ENCODE results near the gene CEACAM21.

CEACAM21 gene

DNA sequence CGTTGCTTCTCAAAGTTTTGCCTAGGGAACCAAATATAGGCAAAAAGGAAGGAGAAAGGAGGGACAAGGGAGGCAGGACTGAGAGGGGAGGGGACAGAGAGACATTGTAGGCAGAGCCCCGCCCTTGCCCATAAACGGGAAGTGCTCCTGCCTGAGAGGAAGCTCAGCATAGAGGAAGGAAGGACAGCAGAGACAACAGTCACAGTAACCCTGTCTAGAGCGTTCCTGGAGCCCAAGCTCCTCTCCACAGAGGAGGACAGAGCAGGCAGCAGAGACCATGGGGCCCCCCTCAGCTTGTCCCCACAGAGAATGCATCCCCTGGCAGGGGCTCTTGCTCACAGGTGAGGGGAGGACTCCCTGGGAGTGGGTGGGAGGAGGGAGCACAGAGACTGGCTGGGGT, at the start of gene CEACAM21:
CEACAM21 (plus strand) TSS at position 169 of the 400 bp plus-strand sequence; CDS start at position 278, 109 bp downstream.
- DNase-seq (ENCODE audit: insufficient read length, low spot score) (no peak), FAIRE-seq (no peak)
- no peak for TF ChIP-seq CTCF (IDR thresholded peaks at IDR 0.05; ENCODE audit: insufficient read depth, missing control alignments)

- no peak for FAIRE-seq
- TF ChIP-seq CTCF (IDR thresholded peaks at IDR 0.05; ENCODE audit: insufficient read depth, missing control alignments) = no peak
- DNase-seq (ENCODE audit: insufficient read length, low spot score) = no peak
Measured at GRCh38 chr19:41527089-41527488, 48.9 kb upstream of the CEACAM21 start.

DNA sequence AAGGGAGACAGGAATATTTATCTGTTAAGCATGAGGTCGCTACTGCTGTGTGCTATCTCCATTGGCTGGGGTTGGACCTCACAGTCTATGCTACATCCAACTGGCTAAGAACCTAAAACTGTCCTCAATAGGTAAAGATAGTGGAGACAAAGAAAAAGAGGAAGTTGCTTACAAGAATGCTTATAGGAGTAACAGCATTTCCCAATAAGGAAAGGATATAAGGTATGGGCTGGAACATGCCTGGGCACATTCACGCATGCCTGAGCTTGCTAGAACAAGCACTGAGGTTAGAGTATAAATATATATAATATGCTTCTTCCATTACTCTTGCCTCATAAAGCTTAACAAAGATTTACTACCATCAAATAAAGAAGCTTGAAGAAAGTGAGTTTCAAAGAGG, 47.9 kb upstream of the CEACAM21 start:
- no peak for TF ChIP-seq CTCF (IDR thresholded peaks at IDR 0.05; ENCODE audit: insufficient read depth, missing control alignments)
- FAIRE-seq (no peak), DNase-seq (ENCODE audit: insufficient read length, low spot score) (no peak)

DNA sequence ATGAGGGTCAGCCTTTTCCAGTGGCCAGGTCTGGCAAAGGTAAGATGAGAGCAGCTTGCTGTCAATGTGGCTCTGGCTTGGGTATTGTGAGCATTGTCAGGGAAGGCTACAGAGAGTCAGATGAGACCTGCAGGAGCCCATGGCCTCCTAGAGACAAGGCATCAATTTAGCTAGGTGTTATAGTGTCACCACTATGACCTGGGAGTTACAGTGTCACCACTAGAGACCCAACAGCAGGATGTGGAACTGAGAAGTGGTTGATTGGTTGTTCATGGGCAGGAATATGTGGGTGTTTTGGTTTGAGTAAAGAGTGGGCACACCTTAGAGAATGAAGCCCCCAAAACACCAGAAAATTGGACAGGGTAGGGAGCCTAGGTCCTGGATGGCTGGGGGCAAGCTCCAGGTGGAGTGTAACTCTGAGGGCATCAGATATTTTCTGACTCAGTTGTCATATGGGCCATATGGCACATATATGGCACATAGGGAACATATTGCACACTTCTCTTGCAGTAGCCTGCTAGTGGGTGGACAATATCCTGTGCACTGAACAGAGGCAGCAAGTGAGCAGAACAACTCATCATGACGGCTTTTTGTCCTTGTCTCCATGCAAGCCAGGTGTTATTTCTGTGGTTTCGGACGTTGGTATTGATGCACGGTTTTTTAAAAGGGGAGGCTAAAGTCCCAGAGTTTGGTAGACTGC, 46.3 kb upstream of the CEACAM21 start:
- no peak for FAIRE-seq
- TF ChIP-seq CTCF (IDR thresholded peaks at IDR 0.05; ENCODE audit: insufficient read depth, missing control alignments) = no peak
- DNase-seq (ENCODE audit: insufficient read length, low spot score) = no peak

- FAIRE-seq (no peak), DNase-seq (ENCODE audit: insufficient read length, low spot score) (no peak)
- no peak for TF ChIP-seq CTCF (IDR thresholded peaks at IDR 0.05; ENCODE audit: insufficient read depth, missing control alignments)
Measured at GRCh38 chr19:41530184-41530534, 45.8 kb upstream of the CEACAM21 start.

DNA sequence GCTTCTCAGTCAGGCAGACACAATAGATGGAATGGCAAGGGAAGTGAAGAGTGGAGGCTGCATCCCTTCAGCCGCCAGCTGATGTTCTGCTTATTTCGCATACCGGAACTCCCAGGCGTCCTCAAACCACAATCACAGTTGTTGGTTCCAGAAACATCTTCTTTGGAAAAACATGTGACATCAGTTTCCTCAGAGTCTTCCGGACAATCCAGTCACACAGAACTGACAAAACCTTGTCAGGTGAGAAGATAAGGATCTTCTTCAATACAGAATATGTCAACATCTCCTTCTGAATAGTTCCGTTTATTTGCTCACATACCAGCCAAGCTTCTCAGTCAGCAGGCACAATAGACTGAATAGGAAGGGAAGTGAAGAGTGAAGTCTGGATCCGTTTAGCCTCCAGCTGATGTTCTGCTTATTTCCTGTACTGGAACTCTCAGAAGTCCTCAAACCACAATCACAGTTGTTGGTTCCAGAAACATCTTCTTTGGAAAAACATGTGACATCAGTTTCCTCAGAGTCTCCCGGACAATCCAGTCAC, 45.1 kb upstream of the CEACAM21 start:
- TF ChIP-seq CTCF (IDR thresholded peaks at IDR 0.05; ENCODE audit: insufficient read depth, missing control alignments) = no peak
- FAIRE-seq (no peak), DNase-seq (ENCODE audit: insufficient read length, low spot score) (no peak)

All from D721Med (cell line).